Stimulated activated memory B cell treated with anti-CD40 and anti-IgM and Interleukin-4, amounts not matched to agents 10 μg/mL and 1 μg/mL and 100 μg/mL, for 72 hours (primary cell): ENCODE measurements around the gene DCBLD2.

ENCODE experiments used
- ATAC-seq: fragments of 150-1000 bp; cut with Tn5 transposase; 2 replicates; pipeline ENCODE4 v1.10.0; 2021
- H3K27ac Mint-ChIP-seq: one replicate; pipeline ENCODE4 v1.8.0; 2022; ENCODE audit warnings: mild to moderate bottlenecking, mixed read lengths
- H3K27me3 Mint-ChIP-seq: one replicate; pipeline ENCODE4 v1.8.0; 2022; ENCODE audit warnings: mixed read lengths
- H3K36me3 Mint-ChIP-seq: one replicate; pipeline ENCODE4 v1.8.0; 2022; ENCODE audit warnings: mixed read lengths
- H3K4me1 Mint-ChIP-seq: one replicate; pipeline ENCODE4 v1.8.0; 2022; ENCODE audit warnings: mixed read lengths
- H3K4me3 Mint-ChIP-seq: one replicate; pipeline ENCODE4 v1.8.0; 2022; ENCODE audit warnings: mild to moderate bottlenecking, moderate library complexity, mixed read lengths
- H3K9me3 Mint-ChIP-seq: one replicate; pipeline ENCODE4 v1.8.0; 2022; ENCODE audit warnings: mixed read lengths

Gene DCBLD2

GRCh38 chr3:98759629-98760028 is 141.9 kb downstream of the DCBLD2 start:
- H3K27me3 Mint-ChIP-seq = peaks cover 19% of the 10 kb centered on the region
- peaks cover 6% of the 10 kb centered on the region for H3K4me1 Mint-ChIP-seq
- no peak overlapping the region for H3K27ac Mint-ChIP-seq
- no peak for ATAC-seq
- no peaks in the 10 kb centered on the region for H3K9me3 Mint-ChIP-seq
- no peak overlapping the region for H3K4me3 Mint-ChIP-seq
- no peaks in the 10 kb centered on the region for H3K36me3 Mint-ChIP-seq

- Mint-ChIP-seq H3K4me1 (no peaks in the 10 kb centered on the region), H3K27ac (no peak overlapping the region), H3K4me3 (no peak overlapping the region), H3K27me3 (peaks cover 9% of the 10 kb centered on the region), H3K36me3 (no peaks in the 10 kb centered on the region), H3K9me3 (no peaks in the 10 kb centered on the region)
- ATAC-seq = no peak
Measured at GRCh38 chr3:98755601-98756000, 145.9 kb downstream of the DCBLD2 start.

- no peak overlapping the region for H3K27ac Mint-ChIP-seq
- ATAC-seq = no peak
- H3K4me1 Mint-ChIP-seq = no peaks in the 10 kb centered on the region
- H3K27me3 Mint-ChIP-seq = peaks cover 9% of the 10 kb centered on the region
- no peak overlapping the region for H3K4me3 Mint-ChIP-seq
- no peaks in the 10 kb centered on the region for H3K9me3 Mint-ChIP-seq
- no peaks in the 10 kb centered on the region for H3K36me3 Mint-ChIP-seq
Measured at GRCh38 chr3:98754483-98754882, 147.0 kb downstream of the DCBLD2 start.

GRCh38 chr3:98750276-98750919 is 151.1 kb downstream of the DCBLD2 start:
- Mint-ChIP-seq H3K4me1 (no peaks in the 10 kb centered on the region), H3K36me3 (no peaks in the 10 kb centered on the region), H3K27me3 (peaks cover 10% of the 10 kb centered on the region), H3K9me3 (no peaks in the 10 kb centered on the region), H3K4me3 (no peak overlapping the region), H3K27ac (no peak overlapping the region)
- ATAC-seq = no peak

- Mint-ChIP-seq H3K27ac (no peak overlapping the region), H3K9me3 (no peaks in the 10 kb centered on the region), H3K36me3 (no peaks in the 10 kb centered on the region), H3K4me3 (no peak overlapping the region), H3K4me1 (no peaks in the 10 kb centered on the region), H3K27me3 (peaks cover 9% of the 10 kb centered on the region)
- ATAC-seq = no peak
Measured at GRCh38 chr3:98746882-98747281, 154.6 kb downstream of the DCBLD2 start.

GRCh38 chr3:98746122-98746521 is 155.4 kb downstream of the DCBLD2 start:
- no peaks in the 10 kb centered on the region for H3K36me3 Mint-ChIP-seq
- no peak overlapping the region for H3K27ac Mint-ChIP-seq
- no peaks in the 10 kb centered on the region for H3K9me3 Mint-ChIP-seq
- H3K4me1 Mint-ChIP-seq = no peaks in the 10 kb centered on the region
- H3K4me3 Mint-ChIP-seq = no peak overlapping the region
- peaks cover 9% of the 10 kb centered on the region for H3K27me3 Mint-ChIP-seq
- ATAC-seq = no peak
